Upper lobe of right lung (tissue), 1 donor: Measurements from ENCODE around the gene FOLR1. TPM values are rescaled to one million over a fixed set of nuclear protein-coding genes. Genes with fewer than 3 reads are reported as not detected.
A peak's percentile ranks its signal among the peaks of the same experiment; 100 is the strongest.
"Not testable (repeated sequence)": the region's sequence is repeated elsewhere in the genome, so short reads cannot be mapped to it uniquely, and the experiment has no call there.

Source experiments
- ATAC-seq: fragments of 200-7000 bp; cut with Tn5 transposase; one replicate; pipeline ENCODE4 v1.9.1; 2020; ENCODE audit warnings: mild to moderate bottlenecking, moderate library complexity
- DNase-seq: peaks from one replicate; pipeline ENCODE4 v3.0.0-alpha.2; 2020
- H3K27ac ChIP-seq: fragments of 200-600 bp; one replicate; pipeline ENCODE4 v1.8.0; 2022
- H3K27me3 ChIP-seq: fragments of 200-600 bp; one replicate; pipeline ENCODE4 v1.8.0; 2022; ENCODE audit warnings: mild to moderate bottlenecking
- H3K36me3 ChIP-seq: fragments of 200-600 bp; one replicate; pipeline ENCODE4 v1.8.0; 2022
- H3K4me1 ChIP-seq: fragments of 200-600 bp; one replicate; pipeline ENCODE4 v1.8.0; 2022
- H3K4me3 ChIP-seq: fragments of 200-600 bp; one replicate; pipeline ENCODE4 v1.8.0; 2022; ENCODE audit warnings: mild to moderate bottlenecking
- H3K9me3 ChIP-seq: fragments of 200-600 bp; one replicate; pipeline ENCODE4 v1.8.0; 2022
- CTCF ChIP-seq: fragments of 200-600 bp; IDR thresholded peaks from one replicate; pipeline ENCODE4 v1.8.0; 2022; ENCODE audit warnings: antibody characterized with exemption
- intact Hi-C: fragments of 100-400 bp; cut with DNase I; formaldehyde crosslinking; loops from one replicate; pipeline ENCODE4 v1.11.0; 2022
- total RNA-seq: library from RNA; stranded (reverse); fragmentation: NEBNext Ultra II Directional; extraction: Animal tissue kit (Norgen Biotek cat#: 25700); gene quantifications from one replicate; pipeline ENCODE4 v1.2.1, GENCODE V29; 2021
- donor health status: DM: no; HTN: yes; CAD: no; lungs with severe emphysema.

The FOLR1 gene
- total RNA-seq, 1 donor from 2014 or later: 163 TPM

- H3K4me3 ChIP-seq: no peak overlapping the region
- H3K4me1 ChIP-seq: no peaks in the 10 kb centered on the region
- H3K36me3 ChIP-seq: no peaks in the 10 kb centered on the region
- intact Hi-C loops: no loop called here
- H3K27ac ChIP-seq: no peak overlapping the region
- TF ChIP-seq CTCF: no peak
- no peaks in the 10 kb centered on the region for H3K9me3 ChIP-seq
- H3K27me3 ChIP-seq: no peaks in the 10 kb centered on the region
- ATAC-seq: no peak
- no peak for DNase-seq
Observed at GRCh38 chr11:72154816-72155215, 37.1 kb upstream of the FOLR1 start.

GRCh38 chr11:72155751-72156150 is 36.2 kb upstream of the FOLR1 start:
- no peak overlapping the region for H3K4me3 ChIP-seq
- no peak for TF ChIP-seq CTCF
- no peaks in the 10 kb centered on the region for H3K4me1 ChIP-seq
- H3K27ac ChIP-seq: no peak overlapping the region
- no peaks in the 10 kb centered on the region for H3K27me3 ChIP-seq
- no peaks in the 10 kb centered on the region for H3K36me3 ChIP-seq
- no peaks in the 10 kb centered on the region for H3K9me3 ChIP-seq
- ATAC-seq (no peak), DNase-seq (no peak)
- intact Hi-C loops: no loop called here

GRCh38 chr11:72157131-72157530 is 34.8 kb upstream of the FOLR1 start:
- Histone ChIP-seq H3K4me1 (no peaks in the 10 kb centered on the region), H3K4me3 (no peak overlapping the region), H3K9me3 (no peaks in the 10 kb centered on the region), H3K27me3 (no peaks in the 10 kb centered on the region), H3K36me3 (no peaks in the 10 kb centered on the region), H3K27ac (no peak overlapping the region)
- DNase-seq (no peak), ATAC-seq (no peak)
- no peak for TF ChIP-seq CTCF
- intact Hi-C loops: no loop called here

- no peaks in the 10 kb centered on the region for H3K36me3 ChIP-seq
- no peak overlapping the region for H3K4me3 ChIP-seq
- intact Hi-C loops: no loop called here
- no peak overlapping the region for H3K27ac ChIP-seq
- ATAC-seq: no peak
- H3K27me3 ChIP-seq: no peaks in the 10 kb centered on the region
- no peak for DNase-seq
- no peaks in the 10 kb centered on the region for H3K9me3 ChIP-seq
- no peaks in the 10 kb centered on the region for H3K4me1 ChIP-seq
- no peak for TF ChIP-seq CTCF
Observed at GRCh38 chr11:72160319-72160718, 31.6 kb upstream of the FOLR1 start.

- no peak overlapping the region for H3K4me3 ChIP-seq
- H3K4me1 ChIP-seq: no peaks in the 10 kb centered on the region
- no peaks in the 10 kb centered on the region for H3K36me3 ChIP-seq
- no peaks in the 10 kb centered on the region for H3K9me3 ChIP-seq
- H3K27ac ChIP-seq: no peak overlapping the region
- H3K27me3 ChIP-seq: no peaks in the 10 kb centered on the region
- ATAC-seq: no peak
- DNase-seq: no peak
- intact Hi-C loops: no loop called here
- TF ChIP-seq CTCF: no peak
Observed at GRCh38 chr11:72162891-72163492, 28.9 kb upstream of the FOLR1 start.

GRCh38 chr11:72164187-72164586 is 27.8 kb upstream of the FOLR1 start:
- DNase-seq, H3K9me3 ChIP-seq, H3K4me3 ChIP-seq, H3K4me1 ChIP-seq, H3K27me3 ChIP-seq, intact Hi-C loops, ATAC-seq, H3K36me3 ChIP-seq, H3K27ac ChIP-seq: not testable (repeated sequence)

- H3K4me3 ChIP-seq, intact Hi-C loops, DNase-seq, H3K4me1 ChIP-seq, H3K9me3 ChIP-seq, H3K27ac ChIP-seq, H3K27me3 ChIP-seq, H3K36me3 ChIP-seq: not testable (repeated sequence)
- peak; percentile 49 for ATAC-seq
Observed at GRCh38 chr11:72169046-72169555, 22.8 kb upstream of the FOLR1 start.

- H3K27ac ChIP-seq, intact Hi-C loops, ATAC-seq, H3K9me3 ChIP-seq, H3K4me1 ChIP-seq, DNase-seq, H3K27me3 ChIP-seq, H3K4me3 ChIP-seq, H3K36me3 ChIP-seq: not testable (repeated sequence)
Observed at GRCh38 chr11:72169754-72170153, 22.2 kb upstream of the FOLR1 start.

GRCh38 chr11:72172043-72172442 is 19.9 kb upstream of the FOLR1 start:
- H3K4me1 ChIP-seq, H3K9me3 ChIP-seq, H3K36me3 ChIP-seq, intact Hi-C loops, H3K27me3 ChIP-seq, H3K4me3 ChIP-seq, DNase-seq, H3K27ac ChIP-seq: not testable (repeated sequence)
- ATAC-seq: peak; percentile 75
